C4-2B (cell line): ENCODE measurements around the gene FSTL4.

Source experiments
- H3K27ac ChIP-seq: fragments of 450-650 bp; 2 replicates; pipeline ENCODE4 v1.5.1; 2017
- CTCF ChIP-seq: fragments of 450-650 bp; conservative IDR thresholded peaks from 2 replicates; pipeline ENCODE4 v1.5.1; 2017; ENCODE audit warnings: mild to moderate bottlenecking
- ZFX ChIP-seq: fragments of 450-650 bp; IDR thresholded peaks from 2 replicates; pipeline ENCODE4 v1.6.1; 2017

FSTL4 gene

GRCh38 chr5:133579766-133580165 lies 32.6 kb downstream of the FSTL4 start:
- H3K27ac ChIP-seq: no peak overlapping the region
- TF ChIP-seq ZFX (no peak), CTCF (no peak)

- TF ChIP-seq ZFX (no peak), CTCF (no peak; the same call in 1 of the 2 replicates)
- H3K27ac ChIP-seq: no peak overlapping the region
Observed at GRCh38 chr5:133569347-133569746, 43.0 kb downstream of the FSTL4 start.

GRCh38 chr5:133565993-133566392 lies 46.3 kb downstream of the FSTL4 start:
- H3K27ac ChIP-seq: no peak overlapping the region
- no peak for TF ChIP-seq CTCF
- TF ChIP-seq ZFX: no peak

- TF ChIP-seq ZFX (no peak), CTCF (no peak)
- no peak overlapping the region for H3K27ac ChIP-seq
Observed at GRCh38 chr5:133564921-133565565, 47.3 kb downstream of the FSTL4 start.

- TF ChIP-seq CTCF (no peak), ZFX (no peak)
Observed at GRCh38 chr5:133562554-133562953, 49.8 kb downstream of the FSTL4 start.

GRCh38 chr5:133559960-133560359 lies 52.4 kb downstream of the FSTL4 start:
- no peak overlapping the region for H3K27ac ChIP-seq
- TF ChIP-seq CTCF (no peak), ZFX (no peak)

More at GRCh38 chr5:133562554-133562953, 49.8 kb downstream of the FSTL4 start:
- no peak overlapping the region for H3K27ac ChIP-seq

GRCh38 chr5:133556551-133556950 lies 55.8 kb downstream of the FSTL4 start:
- TF ChIP-seq ZFX (no peak), CTCF (no peak)
- H3K27ac ChIP-seq: no peak overlapping the region
